Adrenal gland (tissue), 12 donors: ENCODE measurements around the gene TBRG4. TPM values are rescaled to one million over a fixed set of nuclear protein-coding genes. Genes with fewer than 3 reads are reported as not detected.
A peak's percentile ranks its signal among the peaks of the same experiment; 100 is the strongest.

Source experiments
- DNase-seq, 7 donors: peaks; one replicate each; pipeline ENCODE4 v3.0.0-alpha.2; 2019 to 2020
- H3K27ac ChIP-seq, 5 donors: fragments of 200-600 bp; sonication (generic) in 4 of 5; 1 replicate in 3 of 5; 2 replicates in 2 of 5; pipeline versions ENCODE4 v1.5.1 to v1.8.0; 2016 to 2020; ENCODE audit warnings: mild to moderate bottlenecking in 1 of 5
- H3K27me3 ChIP-seq: fragments of 200-600 bp; 2 replicates; pipeline ENCODE4 v1.8.0; 2021
- H3K36me3 ChIP-seq, 2 donors: fragments of 200-600 bp; replicated peaks in 1 of 2; 1 replicate in 1 of 2; 2 replicates in 1 of 2; pipeline versions ENCODE4 v1.5.1 to v1.8.0; 2018 to 2022
- H3K4me1 ChIP-seq, 2 donors: fragments of 200-600 bp; replicated peaks in 1 of 2; 1 replicate in 1 of 2; 2 replicates in 1 of 2; pipeline versions ENCODE4 v1.5.1 to v1.8.0; 2018 to 2021
- H3K4me3 ChIP-seq, 4 donors: fragments of 200-600 bp; sonication (generic) in 3 of 4; one replicate each; pipeline ENCODE4 v1.5.1; 2016 to 2018
- H3K9me3 ChIP-seq, 3 donors: fragments of 200-600 bp; sonication (generic) in 1 of 3; replicated peaks in 1 of 3; 1 replicate in 2 of 3; 2 replicates in 1 of 3; pipeline versions ENCODE4 v1.5.1 to v1.8.0; 2016 to 2021
- CTCF ChIP-seq, 6 experiments: fragments of 450-650 bp in 4 of 6; fragments of 200-600 bp in 2 of 6; sonication (generic) in 1 of 6; IDR thresholded peaks; 1 replicate in 5 of 6; 2 replicates in 1 of 6; pipeline versions ENCODE4 v1.5.1 to v1.8.0; 2016 to 2021; ENCODE audit warnings: antibody characterized with exemption in 6 of 6, mild to moderate bottlenecking in 2 of 6, moderate library complexity in 1 of 6
- POLR2A ChIP-seq, 2 donors: fragments of 450-650 bp; IDR thresholded peaks; one replicate each; pipeline ENCODE4 v1.6.1; 2017; ENCODE audit warnings: antibody characterized with exemption in 2 of 2, mild to moderate bottlenecking in 2 of 2, moderate library complexity in 1 of 2
- WGBS, 4 donors: extraction: QIAGEN DNeasy Blood & Tissue Kit in 2 of 4; methylation state at CpG; one replicate each; pipeline versions ENCODE4 v1.1.5 to v1.1.7; 2013 to 2017; 5-methylcytosine and 5-hydroxymethylcytosine counted together
- intact Hi-C, 2 donors: fragments of 100-400 bp; cut with DNase I; formaldehyde crosslinking; loops; one replicate each; pipeline versions ENCODE4 v1.14.1 to v1.15.0; 2022 to 2023
- polyA plus RNA-seq, 3 donors: library from polyadenylated mRNA; stranded (reverse); fragments of 200-250 nt in 2 of 3; fragments of 350-450 nt in 1 of 3; fragmentation: Illumina TruSeq in 1 of 3; extraction: RNeasy Lipid Tissue Mini Kit (QIAGEN cat#74804) in 1 of 3; gene quantifications; one replicate each; pipeline ENCODE4 v1.2.3, GENCODE V29; 2013 to 2014
- total RNA-seq, 9 donors: library from RNA; depleted of rRNA in 4 of 9; stranded (reverse); fragments of >200 nt in 4 of 9; fragments of 120-200 nt in 1 of 9; fragmentation: NEBNext Ultra II Directional in 1 of 9; extraction: Animal tissue kit (Norgen Biotek cat#: 25700) in 1 of 9; gene quantifications; one replicate each; pipeline versions ENCODE4 v1.1.0 to v1.2.4, GENCODE V29; 2013 to 2023
- donor health status: healthy with polysubstance abuse.
- donor health status: Bipolar disorder and iron deficiency.
- donor health status: DM: yes; HTN: yes; CAD: no.
- donor health status: DM: no; HTN: no; CAD: no.
- donor health status: DM: no; HTN: no; CAD: no.
- donor health status: DM: yes; HTN: yes; CAD: no.

TBRG4 gene
- total and polyA plus RNA-seq, 12 donors, result 41.4 to 85.8 (median 58.0) TPM

GRCh38 chr7:45136106-45137060 lies 24.9 kb upstream of the TBRG4 start:
- 37 to 41% (median 39%) methylated on average over 9 of the region's 9 CpGs for WGBS, 4 donors
- Histone ChIP-seq H3K27me3 (no peaks in the 10 kb centered on the region), H3K27ac (no peak overlapping the region), H3K4me3 (no peak overlapping the region), H3K9me3 (no peaks in the 10 kb centered on the region), H3K36me3 (no peaks in the 10 kb centered on the region), H3K4me1 (no peaks in the 10 kb centered on the region)
- DNase-seq, result peak; percentile 41 to 78 (median 62)
- TF ChIP-seq POLR2A (IDR thresholded peaks at IDR 0.05) (no peak), CTCF (IDR thresholded peaks at IDR 0.05) (peak; percentile 76 to 93 (median 89))
- intact Hi-C loops, result loop anchor here in 1 of 2 donors (2.0 to 5.0 kb wide), 2 partner anchors 164 to 279 kb away; no protein-coding TSS in a partner anchor

DNA sequence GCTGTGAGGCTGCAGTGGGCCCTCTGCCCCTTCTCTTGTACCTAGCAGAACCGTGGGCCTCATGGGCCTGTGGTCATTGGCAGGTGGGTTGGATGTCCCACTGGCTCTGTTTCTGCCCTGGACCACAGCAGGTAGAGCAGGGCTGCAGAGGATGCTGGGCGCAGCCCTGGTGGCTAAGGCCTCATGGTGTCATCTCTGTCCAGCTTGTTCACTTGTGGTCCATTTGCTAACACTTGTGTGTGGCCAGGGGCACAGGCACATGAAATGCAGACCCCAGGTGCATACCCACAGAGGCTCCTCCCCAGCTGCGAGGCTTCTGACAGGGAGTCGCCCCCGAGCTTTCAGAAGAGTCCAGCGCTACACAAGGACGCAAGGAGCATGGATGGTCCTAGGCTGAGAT lies 22.4 kb upstream of the TBRG4 start:
- 90 to 96% (median 93%) methylated on average over 3 to 7 of the region's 7 CpGs for WGBS, 4 donors
- intact Hi-C loops, result loop anchor here in 1 of 2 donors (5.0 kb wide), 1 partner anchor 157 kb away; the partner anchor contains the start of gene MYO1G
- TF ChIP-seq POLR2A (IDR thresholded peaks at IDR 0.05) (no peak), CTCF (IDR thresholded peaks at IDR 0.05) (no peak)
- Histone ChIP-seq H3K9me3 (no peaks in the 10 kb centered on the region), H3K27me3 (no peaks in the 10 kb centered on the region), H3K27ac (no peak overlapping the region), H3K36me3 (no peaks in the 10 kb centered on the region), H3K4me3 (no peak overlapping the region), H3K4me1 (no peaks in the 10 kb centered on the region)
- DNase-seq, result no peak

DNA sequence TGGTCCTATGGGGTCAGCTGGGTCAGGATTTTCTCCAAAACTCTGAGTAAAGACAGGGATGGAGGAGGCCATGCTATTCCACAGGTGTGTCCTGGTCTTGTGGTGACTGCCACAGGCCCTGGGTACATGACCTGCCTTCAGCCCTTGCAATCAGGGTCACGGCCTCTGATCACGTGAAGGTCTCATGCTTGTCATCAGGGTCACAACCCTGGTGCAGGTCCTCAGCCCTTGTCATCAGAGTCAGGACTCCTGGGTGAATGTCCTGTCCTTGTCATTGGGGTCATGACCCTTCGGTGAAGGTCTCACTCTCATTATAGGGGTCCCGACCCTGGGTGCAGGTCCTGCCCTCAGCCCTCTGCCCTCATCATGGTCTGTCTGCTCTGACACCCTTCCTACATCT lies 21.9 kb upstream of the TBRG4 start:
- Histone ChIP-seq H3K27me3 (no peaks in the 10 kb centered on the region), H3K36me3 (no peaks in the 10 kb centered on the region), H3K9me3 (no peaks in the 10 kb centered on the region), H3K4me1 (no peaks in the 10 kb centered on the region), H3K27ac (no peak overlapping the region), H3K4me3 (no peak overlapping the region)
- intact Hi-C loops, result loop anchor here in 1 of 2 donors (5.0 kb wide), 1 partner anchor 156 kb away; the partner anchor contains the start of gene MYO1G
- TF ChIP-seq CTCF (IDR thresholded peaks at IDR 0.05), result no peak
- TF ChIP-seq POLR2A (IDR thresholded peaks at IDR 0.05), result no peak
- no peak for DNase-seq
- 75 to 81% (median 75%) methylated on average over 2 to 4 of the region's 4 CpGs for WGBS, 4 donors

- H3K4me3 ChIP-seq, result no peak overlapping the region
- TF ChIP-seq POLR2A (IDR thresholded peaks at IDR 0.05), result no peak
- no peak for TF ChIP-seq CTCF (IDR thresholded peaks at IDR 0.05)
- H3K36me3 ChIP-seq, result no peaks in the 10 kb centered on the region
- no peak overlapping the region for H3K27ac ChIP-seq
- no peaks in the 10 kb centered on the region for H3K4me1 ChIP-seq
- intact Hi-C loops, result loop anchor here in 1 of 2 donors (5.0 kb wide), 1 partner anchor 156 kb away; the partner anchor contains the start of gene MYO1G
- H3K27me3 ChIP-seq, result no peaks in the 10 kb centered on the region
- 70 to 85% (median 78%) methylated on average over 6 to 8 of the region's 8 CpGs for WGBS, 4 donors
- H3K9me3 ChIP-seq, result no peaks in the 10 kb centered on the region
- no peak for DNase-seq
These were observed 21.3 kb upstream of the TBRG4 start for GRCh38 chr7:45132708-45133320.
